ENCODE data around the gene EPB41L4A. TPM values are rescaled to one million over a fixed set of nuclear protein-coding genes. Genes with fewer than 3 reads are reported as not detected.

The EPB41L4A gene
- total RNA-seq, 2 donors from 2014 or later, result 9.7 to 12.2 TPM

DNA sequence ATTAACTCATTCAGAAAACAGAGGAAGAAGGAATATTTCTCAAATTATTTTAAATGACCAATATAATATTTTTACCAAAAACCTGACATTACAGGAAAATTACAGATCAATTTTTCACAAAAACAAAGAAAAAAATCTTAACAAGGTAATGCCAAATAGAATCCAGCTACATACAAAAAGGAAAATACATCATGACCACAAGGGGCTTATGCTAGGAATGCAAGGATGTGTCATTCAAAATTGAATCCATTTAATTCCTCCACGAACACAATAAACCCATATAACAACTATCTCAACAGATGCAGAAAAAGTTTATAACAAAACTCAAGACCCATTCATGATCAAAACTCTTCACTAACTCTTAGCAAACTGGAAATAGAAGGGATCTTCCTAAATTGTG lies 239.8 kb downstream of the EPB41L4A start:
- Histone ChIP-seq H3K9me3 (no peaks in the 10 kb centered on the region), H3K4me3 (no peak overlapping the region), H3K36me3 (no peaks in the 10 kb centered on the region), H3K27me3 (replicated peaks; ENCODE audit: insufficient read depth) (no peaks in the 10 kb centered on the region), H3K4me1 (ENCODE audit: control insufficient read depth in 1 of 2, low read depth in 2 of 2) (no peaks in the 10 kb centered on the region), H3K27ac (no peak overlapping the region)
- DNase-seq (ENCODE audit: low spot score), result no peak
- ATAC-seq (ENCODE audit: insufficient number of reproducible peaks, low FRiP score, low read depth), result no peak
- TF ChIP-seq, protein P1, sequence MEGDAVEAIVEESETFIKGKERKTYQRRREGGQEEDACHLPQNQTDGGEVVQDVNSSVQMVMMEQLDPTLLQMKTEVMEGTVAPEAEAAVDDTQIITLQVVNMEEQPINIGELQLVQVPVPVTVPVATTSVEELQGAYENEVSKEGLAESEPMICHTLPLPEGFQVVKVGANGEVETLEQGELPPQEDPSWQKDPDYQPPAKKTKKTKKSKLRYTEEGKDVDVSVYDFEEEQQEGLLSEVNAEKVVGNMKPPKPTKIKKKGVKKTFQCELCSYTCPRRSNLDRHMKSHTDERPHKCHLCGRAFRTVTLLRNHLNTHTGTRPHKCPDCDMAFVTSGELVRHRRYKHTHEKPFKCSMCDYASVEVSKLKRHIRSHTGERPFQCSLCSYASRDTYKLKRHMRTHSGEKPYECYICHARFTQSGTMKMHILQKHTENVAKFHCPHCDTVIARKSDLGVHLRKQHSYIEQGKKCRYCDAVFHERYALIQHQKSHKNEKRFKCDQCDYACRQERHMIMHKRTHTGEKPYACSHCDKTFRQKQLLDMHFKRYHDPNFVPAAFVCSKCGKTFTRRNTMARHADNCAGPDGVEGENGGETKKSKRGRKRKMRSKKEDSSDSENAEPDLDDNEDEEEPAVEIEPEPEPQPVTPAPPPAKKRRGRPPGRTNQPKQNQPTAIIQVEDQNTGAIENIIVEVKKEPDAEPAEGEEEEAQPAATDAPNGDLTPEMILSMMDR (IDR thresholded peaks at IDR 0.05), result no peak

DNA sequence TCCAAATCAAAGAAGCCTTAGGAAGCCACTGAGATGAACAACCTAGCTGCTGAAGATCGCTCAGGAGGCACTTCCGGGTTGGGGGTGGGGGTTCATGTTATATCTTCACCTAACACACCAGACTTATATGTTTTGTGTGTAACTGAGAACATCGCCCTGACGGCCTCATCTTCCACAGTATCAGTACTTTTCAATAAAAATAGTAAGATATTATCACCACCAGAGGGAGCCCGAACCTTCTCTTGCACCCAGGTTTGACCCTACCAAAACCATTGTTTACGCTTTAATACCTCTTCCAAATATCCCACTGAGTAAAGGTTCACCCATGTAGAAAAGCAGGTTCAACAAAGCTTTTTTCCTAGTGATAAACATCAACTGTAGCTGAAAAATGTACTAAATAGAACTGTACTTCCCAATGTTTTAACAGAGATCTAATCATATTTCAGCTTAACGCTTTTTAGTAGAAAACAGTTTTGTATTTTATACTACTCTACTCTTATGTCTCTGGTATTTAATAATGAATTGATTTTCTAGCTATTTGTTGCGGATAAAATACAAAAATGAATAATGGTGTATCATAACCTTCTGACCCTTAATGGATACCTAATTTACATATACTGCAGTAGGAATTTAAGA lies 244.0 kb downstream of the EPB41L4A start:
- ATAC-seq (ENCODE audit: insufficient number of reproducible peaks, low FRiP score, low read depth), result peak; percentile 73
- Histone ChIP-seq H3K4me1 (ENCODE audit: control insufficient read depth in 1 of 2, low read depth in 2 of 2) (no peaks in the 10 kb centered on the region), H3K9me3 (no peaks in the 10 kb centered on the region), H3K36me3 (no peaks in the 10 kb centered on the region), H3K4me3 (no peak overlapping the region), H3K27me3 (replicated peaks; ENCODE audit: insufficient read depth) (no peaks in the 10 kb centered on the region), H3K27ac (no peak overlapping the region)
- DNase-seq (ENCODE audit: low spot score), result no peak
- TF ChIP-seq, protein P1 (IDR thresholded peaks at IDR 0.05), result peak; percentile 59

DNA sequence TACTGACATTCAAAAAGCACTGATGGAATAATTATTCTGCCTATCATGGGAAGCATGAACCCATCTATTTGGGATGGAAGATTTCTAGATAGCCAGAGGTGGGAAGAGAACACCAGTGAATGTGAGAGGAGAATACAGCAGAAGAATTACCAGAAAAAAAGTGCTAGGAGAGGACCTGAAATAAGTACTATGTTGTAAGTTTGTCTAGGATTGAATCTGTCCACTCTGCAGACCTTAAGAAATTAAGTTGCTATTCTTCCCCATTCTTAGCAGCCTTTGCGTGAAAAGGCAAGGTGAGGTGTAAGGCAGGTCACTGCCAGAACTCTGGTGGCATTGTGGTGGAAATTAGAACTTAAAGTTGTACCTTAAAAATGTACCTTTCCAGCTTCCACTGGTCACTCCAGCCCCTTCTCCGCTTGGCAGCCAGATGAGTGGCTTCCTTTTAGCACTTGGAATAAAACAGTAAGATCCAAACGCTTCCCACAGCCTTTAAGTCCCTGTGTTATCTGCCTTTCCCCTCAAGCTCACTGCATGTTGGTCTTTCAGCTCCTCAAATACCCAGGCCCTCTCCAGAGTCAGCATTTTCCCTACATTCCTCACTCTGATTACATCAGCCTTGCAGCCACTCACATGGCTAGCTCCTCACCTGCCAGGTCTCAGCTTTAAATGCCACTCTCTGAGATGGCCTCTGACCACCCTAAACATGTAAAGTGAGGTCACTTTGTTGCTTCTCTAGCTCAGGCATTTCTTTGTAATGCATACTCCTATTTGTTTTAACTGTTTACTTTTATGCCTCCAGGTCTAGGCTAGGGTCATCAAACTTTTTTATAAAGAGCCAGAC lies 253.0 kb downstream of the EPB41L4A start:
- H3K4me1 ChIP-seq (ENCODE audit: control insufficient read depth in 1 of 2, low read depth in 2 of 2), result peaks cover 11 to 15% of the 10 kb centered on the region in 2 donors
- peaks cover 31% of the 10 kb centered on the region for H3K36me3 ChIP-seq
- DNase-seq (ENCODE audit: low spot score) (no peak), ATAC-seq (ENCODE audit: insufficient number of reproducible peaks, low FRiP score, low read depth) (no peak)
- H3K9me3 ChIP-seq, result no peaks in the 10 kb centered on the region
- no peaks in the 10 kb centered on the region for H3K27me3 ChIP-seq (replicated peaks; ENCODE audit: insufficient read depth)
- H3K27ac ChIP-seq, result no peak overlapping the region
- H3K4me3 ChIP-seq, result no peak overlapping the region
- TF ChIP-seq, protein P1 (IDR thresholded peaks at IDR 0.05), result no peak

DNA sequence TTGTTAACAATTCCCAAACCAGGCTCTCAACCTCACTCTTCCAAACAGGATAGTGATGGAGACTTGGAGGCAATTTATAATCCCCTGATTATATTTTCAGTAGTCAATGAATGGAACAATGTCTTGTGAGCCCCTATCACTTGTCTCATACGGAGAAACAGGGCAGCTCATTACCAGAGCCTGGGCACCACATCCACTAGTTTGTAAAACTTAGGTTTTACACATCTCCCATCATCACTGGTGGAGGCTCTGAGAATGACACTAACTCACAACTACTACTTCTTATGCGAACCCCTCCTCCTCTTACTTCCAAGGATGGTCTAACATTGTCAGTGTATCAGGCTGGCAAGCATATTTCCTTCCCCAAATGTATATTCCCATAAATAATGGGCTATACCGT lies 253.7 kb downstream of the EPB41L4A start:
- Histone ChIP-seq H3K4me1 (ENCODE audit: control insufficient read depth in 1 of 2, low read depth in 2 of 2) (peaks cover 11 to 16% of the 10 kb centered on the region in 2 donors), H3K4me3 (no peak overlapping the region), H3K36me3 (peaks cover 31% of the 10 kb centered on the region), H3K9me3 (no peaks in the 10 kb centered on the region), H3K27me3 (replicated peaks; ENCODE audit: insufficient read depth) (no peaks in the 10 kb centered on the region), H3K27ac (no peak overlapping the region)
- no peak for ATAC-seq (ENCODE audit: insufficient number of reproducible peaks, low FRiP score, low read depth)
- TF ChIP-seq, protein P1 (IDR thresholded peaks at IDR 0.05), result no peak
- no peak for DNase-seq (ENCODE audit: low spot score)

DNA sequence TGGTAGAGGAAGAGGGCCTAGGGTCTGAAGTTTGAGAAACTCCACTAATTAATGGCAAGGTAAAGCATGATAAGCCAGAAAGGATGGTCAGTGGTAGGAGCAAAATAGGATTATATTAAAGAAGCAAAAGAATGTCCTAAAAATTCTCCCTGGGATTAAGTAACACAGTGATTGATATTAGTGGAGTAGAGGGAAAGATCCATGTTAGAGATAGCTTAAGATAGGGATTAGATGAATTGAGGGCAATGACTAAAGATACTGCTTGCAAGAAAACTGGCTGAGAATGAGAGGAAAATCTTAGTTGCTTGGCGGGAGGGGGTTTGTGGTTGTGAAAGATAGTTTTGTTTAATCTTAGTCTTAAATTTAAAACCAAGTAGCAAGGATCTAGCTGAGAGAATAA lies 255.6 kb downstream of the EPB41L4A start:
- H3K4me1 ChIP-seq (ENCODE audit: control insufficient read depth in 1 of 2, low read depth in 2 of 2), result peaks cover 11 to 20% of the 10 kb centered on the region in 2 donors
- no peaks in the 10 kb centered on the region for H3K9me3 ChIP-seq
- TF ChIP-seq, protein P1 (IDR thresholded peaks at IDR 0.05), result no peak
- H3K27ac ChIP-seq, result no peak overlapping the region
- H3K36me3 ChIP-seq, result peaks cover 26% of the 10 kb centered on the region
- no peaks in the 10 kb centered on the region for H3K27me3 ChIP-seq (replicated peaks; ENCODE audit: insufficient read depth)
- no peak for DNase-seq (ENCODE audit: low spot score)
- no peak for ATAC-seq (ENCODE audit: insufficient number of reproducible peaks, low FRiP score, low read depth)
- H3K4me3 ChIP-seq, result no peak overlapping the region

Data from thoracic aorta (tissue), 2 donors.